ENCODE results near the gene TCAP.

DNA sequence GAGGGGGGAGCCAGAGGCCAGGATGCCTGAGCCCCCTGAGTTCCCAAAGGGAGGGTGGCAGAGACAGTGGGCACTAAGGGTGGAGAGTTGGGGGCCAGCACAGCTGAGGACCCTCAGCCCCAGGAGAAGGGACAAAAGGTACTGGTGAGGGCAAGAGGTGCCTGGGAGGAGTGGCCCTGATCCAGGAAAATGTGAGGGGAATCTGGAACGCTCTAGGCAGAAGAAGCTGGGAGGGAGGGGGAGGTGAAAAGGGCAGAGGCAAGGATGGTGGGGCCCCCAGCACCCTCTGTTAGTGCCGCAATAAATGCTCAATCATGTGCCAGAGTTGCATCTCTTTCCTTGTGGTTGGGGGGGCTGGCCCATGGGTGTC, 1.1 kb downstream of the TCAP start:
- TF ChIP-seq, protein P1, sequence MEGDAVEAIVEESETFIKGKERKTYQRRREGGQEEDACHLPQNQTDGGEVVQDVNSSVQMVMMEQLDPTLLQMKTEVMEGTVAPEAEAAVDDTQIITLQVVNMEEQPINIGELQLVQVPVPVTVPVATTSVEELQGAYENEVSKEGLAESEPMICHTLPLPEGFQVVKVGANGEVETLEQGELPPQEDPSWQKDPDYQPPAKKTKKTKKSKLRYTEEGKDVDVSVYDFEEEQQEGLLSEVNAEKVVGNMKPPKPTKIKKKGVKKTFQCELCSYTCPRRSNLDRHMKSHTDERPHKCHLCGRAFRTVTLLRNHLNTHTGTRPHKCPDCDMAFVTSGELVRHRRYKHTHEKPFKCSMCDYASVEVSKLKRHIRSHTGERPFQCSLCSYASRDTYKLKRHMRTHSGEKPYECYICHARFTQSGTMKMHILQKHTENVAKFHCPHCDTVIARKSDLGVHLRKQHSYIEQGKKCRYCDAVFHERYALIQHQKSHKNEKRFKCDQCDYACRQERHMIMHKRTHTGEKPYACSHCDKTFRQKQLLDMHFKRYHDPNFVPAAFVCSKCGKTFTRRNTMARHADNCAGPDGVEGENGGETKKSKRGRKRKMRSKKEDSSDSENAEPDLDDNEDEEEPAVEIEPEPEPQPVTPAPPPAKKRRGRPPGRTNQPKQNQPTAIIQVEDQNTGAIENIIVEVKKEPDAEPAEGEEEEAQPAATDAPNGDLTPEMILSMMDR (IDR thresholded peaks at IDR 0.05): no peak
- TF ChIP-seq POLR2AphosphoS5 (IDR thresholded peaks at IDR 0.05; ENCODE audit: low read depth, low read length) (no peak), SIN3A (IDR thresholded peaks at IDR 0.05; ENCODE audit: borderline replicate concordance, insufficient read depth, low read depth, low read length) (no peak), TCF7L2 (IDR thresholded peaks at IDR 0.05; ENCODE audit: low read depth, low read length) (no peak)
- TF ChIP-seq, protein P2, sequence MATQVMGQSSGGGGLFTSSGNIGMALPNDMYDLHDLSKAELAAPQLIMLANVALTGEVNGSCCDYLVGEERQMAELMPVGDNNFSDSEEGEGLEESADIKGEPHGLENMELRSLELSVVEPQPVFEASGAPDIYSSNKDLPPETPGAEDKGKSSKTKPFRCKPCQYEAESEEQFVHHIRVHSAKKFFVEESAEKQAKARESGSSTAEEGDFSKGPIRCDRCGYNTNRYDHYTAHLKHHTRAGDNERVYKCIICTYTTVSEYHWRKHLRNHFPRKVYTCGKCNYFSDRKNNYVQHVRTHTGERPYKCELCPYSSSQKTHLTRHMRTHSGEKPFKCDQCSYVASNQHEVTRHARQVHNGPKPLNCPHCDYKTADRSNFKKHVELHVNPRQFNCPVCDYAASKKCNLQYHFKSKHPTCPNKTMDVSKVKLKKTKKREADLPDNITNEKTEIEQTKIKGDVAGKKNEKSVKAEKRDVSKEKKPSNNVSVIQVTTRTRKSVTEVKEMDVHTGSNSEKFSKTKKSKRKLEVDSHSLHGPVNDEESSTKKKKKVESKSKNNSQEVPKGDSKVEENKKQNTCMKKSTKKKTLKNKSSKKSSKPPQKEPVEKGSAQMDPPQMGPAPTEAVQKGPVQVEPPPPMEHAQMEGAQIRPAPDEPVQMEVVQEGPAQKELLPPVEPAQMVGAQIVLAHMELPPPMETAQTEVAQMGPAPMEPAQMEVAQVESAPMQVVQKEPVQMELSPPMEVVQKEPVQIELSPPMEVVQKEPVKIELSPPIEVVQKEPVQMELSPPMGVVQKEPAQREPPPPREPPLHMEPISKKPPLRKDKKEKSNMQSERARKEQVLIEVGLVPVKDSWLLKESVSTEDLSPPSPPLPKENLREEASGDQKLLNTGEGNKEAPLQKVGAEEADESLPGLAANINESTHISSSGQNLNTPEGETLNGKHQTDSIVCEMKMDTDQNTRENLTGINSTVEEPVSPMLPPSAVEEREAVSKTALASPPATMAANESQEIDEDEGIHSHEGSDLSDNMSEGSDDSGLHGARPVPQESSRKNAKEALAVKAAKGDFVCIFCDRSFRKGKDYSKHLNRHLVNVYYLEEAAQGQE (IDR thresholded peaks at IDR 0.05; ENCODE audit: insufficient read depth in 1 of 2, low read depth in 2 of 2, low read length in 1 of 2): no peak
